ENCODE data around the gene JPH2.

The JPH2 gene

DNA sequence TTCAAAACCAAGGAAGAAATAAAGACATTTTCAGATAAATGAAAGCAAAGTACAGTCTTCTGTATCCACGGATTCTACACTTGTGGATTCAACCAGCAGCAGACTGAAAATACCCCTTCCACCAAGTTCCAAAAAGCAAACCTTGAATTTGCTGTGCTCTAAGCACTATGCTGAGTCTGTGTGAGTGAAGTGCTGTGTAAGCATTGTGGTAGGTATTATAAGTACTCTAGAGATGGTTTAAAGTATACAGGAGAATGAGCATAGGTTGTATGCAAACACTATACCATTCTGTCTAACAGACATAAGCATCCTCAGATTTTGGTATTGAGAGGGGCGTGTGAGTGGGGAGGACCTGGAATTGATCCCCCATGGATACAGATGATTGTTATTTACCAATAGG is 14.0 kb upstream of the JPH2 start:
- Histone ChIP-seq H3K4me1 (ENCODE audit: low read depth, poor library complexity, severe bottlenecking) (peaks cover 48% of the 10 kb centered on the region), H2AFZ (ENCODE audit: low read depth) (no peak overlapping the region), H3K4me2 (no peak overlapping the region; the same call in 1 of the 2 replicates), H3K9ac (no peak overlapping the region), H4K20me1 (ENCODE audit: insufficient read depth) (peaks cover 5% of the 10 kb centered on the region; the same call in 1 of the 2 replicates), H3K27ac (no peak overlapping the region), H3K36me3 (ENCODE audit: insufficient read depth) (peaks cover 5% of the 10 kb centered on the region; the same call in 1 of the 2 replicates), H3K79me2 (ENCODE audit: insufficient read depth, low read depth) (peaks cover 17% of the 10 kb centered on the region), H3K27me3 (ENCODE audit: insufficient read depth, low read depth) (no peaks in the 10 kb centered on the region), H3K4me3 (IDR thresholded peaks at IDR 0.05; ENCODE audit: insufficient read depth, low read depth, low read length) (no peak overlapping the region)
- TF ChIP-seq, protein P1, sequence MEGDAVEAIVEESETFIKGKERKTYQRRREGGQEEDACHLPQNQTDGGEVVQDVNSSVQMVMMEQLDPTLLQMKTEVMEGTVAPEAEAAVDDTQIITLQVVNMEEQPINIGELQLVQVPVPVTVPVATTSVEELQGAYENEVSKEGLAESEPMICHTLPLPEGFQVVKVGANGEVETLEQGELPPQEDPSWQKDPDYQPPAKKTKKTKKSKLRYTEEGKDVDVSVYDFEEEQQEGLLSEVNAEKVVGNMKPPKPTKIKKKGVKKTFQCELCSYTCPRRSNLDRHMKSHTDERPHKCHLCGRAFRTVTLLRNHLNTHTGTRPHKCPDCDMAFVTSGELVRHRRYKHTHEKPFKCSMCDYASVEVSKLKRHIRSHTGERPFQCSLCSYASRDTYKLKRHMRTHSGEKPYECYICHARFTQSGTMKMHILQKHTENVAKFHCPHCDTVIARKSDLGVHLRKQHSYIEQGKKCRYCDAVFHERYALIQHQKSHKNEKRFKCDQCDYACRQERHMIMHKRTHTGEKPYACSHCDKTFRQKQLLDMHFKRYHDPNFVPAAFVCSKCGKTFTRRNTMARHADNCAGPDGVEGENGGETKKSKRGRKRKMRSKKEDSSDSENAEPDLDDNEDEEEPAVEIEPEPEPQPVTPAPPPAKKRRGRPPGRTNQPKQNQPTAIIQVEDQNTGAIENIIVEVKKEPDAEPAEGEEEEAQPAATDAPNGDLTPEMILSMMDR (conservative IDR thresholded peaks at IDR 0.05; ENCODE audit: low read depth, low read length): no peak

DNA sequence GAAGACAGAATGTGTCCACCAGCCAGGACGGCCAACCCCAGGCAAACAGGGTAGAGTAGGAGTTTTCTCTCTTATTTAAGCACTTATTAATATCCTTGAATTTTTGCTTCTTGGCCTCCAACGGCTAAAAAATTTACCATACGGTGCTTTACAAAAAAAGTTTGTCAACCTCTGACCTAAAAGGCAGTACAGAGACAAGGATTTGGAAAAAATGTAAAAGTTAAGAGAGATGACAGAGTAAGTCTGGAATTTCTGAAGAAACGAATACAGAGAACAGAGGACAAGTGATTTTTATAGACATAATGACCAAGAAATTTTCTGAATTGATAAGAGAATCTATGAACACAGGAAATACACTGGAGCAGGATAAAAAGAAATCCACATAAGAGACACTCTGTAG is 13.4 kb upstream of the JPH2 start:
- H3K36me3 ChIP-seq (ENCODE audit: insufficient read depth): peaks cover 5% of the 10 kb centered on the region; the same call in 1 of the 2 replicates
- peaks cover 5% of the 10 kb centered on the region; the same call in 1 of the 2 replicates for H4K20me1 ChIP-seq (ENCODE audit: insufficient read depth)

DNA sequence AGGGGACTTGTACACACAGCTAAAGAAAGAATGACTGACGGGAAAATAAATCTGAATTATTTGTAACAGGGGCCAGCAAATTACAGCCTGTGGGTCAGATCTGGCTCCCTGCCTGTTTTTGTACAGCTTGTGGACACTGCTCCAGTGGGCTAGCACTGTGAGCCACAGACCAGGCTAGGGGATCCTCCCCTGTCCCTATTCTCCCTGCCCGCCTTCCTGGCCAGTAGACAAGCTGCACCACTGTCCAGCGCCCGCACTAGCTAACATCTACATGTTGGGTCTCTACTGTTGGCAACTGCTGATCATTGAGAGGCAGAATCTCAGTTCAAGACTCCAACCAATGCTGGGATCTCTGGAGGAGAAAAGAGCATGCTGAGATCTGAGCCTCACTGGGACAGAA is 12.9 kb upstream of the JPH2 start:
- Histone ChIP-seq H3K79me2 (ENCODE audit: insufficient read depth, low read depth) (peaks cover 8% of the 10 kb centered on the region), H2AFZ (ENCODE audit: low read depth) (no peak overlapping the region), H3K27me3 (ENCODE audit: insufficient read depth, low read depth) (no peaks in the 10 kb centered on the region), H3K4me2 (no peak overlapping the region), H4K20me1 (ENCODE audit: insufficient read depth) (peaks cover 5% of the 10 kb centered on the region; the same call in 1 of the 2 replicates), H3K4me3 (IDR thresholded peaks at IDR 0.05; ENCODE audit: insufficient read depth, low read depth, low read length) (no peak overlapping the region), H3K4me1 (ENCODE audit: low read depth, poor library complexity, severe bottlenecking) (peaks cover 43% of the 10 kb centered on the region), H3K36me3 (ENCODE audit: insufficient read depth) (peaks cover 5% of the 10 kb centered on the region; the same call in 1 of the 2 replicates), H3K9ac (no peak overlapping the region), H3K27ac (no peak overlapping the region)
- TF ChIP-seq, protein P1 (conservative IDR thresholded peaks at IDR 0.05; ENCODE audit: low read depth, low read length): no peak

More for the DNA sequence above, 13.4 kb upstream of the JPH2 start:
- Histone ChIP-seq H3K79me2 (ENCODE audit: insufficient read depth, low read depth) (peaks cover 13% of the 10 kb centered on the region), H3K27me3 (ENCODE audit: insufficient read depth, low read depth) (no peaks in the 10 kb centered on the region), H3K4me2 (no peak overlapping the region), H3K4me1 (ENCODE audit: low read depth, poor library complexity, severe bottlenecking) (peaks cover 48% of the 10 kb centered on the region), H3K9ac (no peak overlapping the region), H3K27ac (no peak overlapping the region), H2AFZ (ENCODE audit: low read depth) (no peak overlapping the region), H3K4me3 (IDR thresholded peaks at IDR 0.05; ENCODE audit: insufficient read depth, low read depth, low read length) (no peak overlapping the region)
- TF ChIP-seq, protein P1 (conservative IDR thresholded peaks at IDR 0.05; ENCODE audit: low read depth, low read length): no peak

DNA sequence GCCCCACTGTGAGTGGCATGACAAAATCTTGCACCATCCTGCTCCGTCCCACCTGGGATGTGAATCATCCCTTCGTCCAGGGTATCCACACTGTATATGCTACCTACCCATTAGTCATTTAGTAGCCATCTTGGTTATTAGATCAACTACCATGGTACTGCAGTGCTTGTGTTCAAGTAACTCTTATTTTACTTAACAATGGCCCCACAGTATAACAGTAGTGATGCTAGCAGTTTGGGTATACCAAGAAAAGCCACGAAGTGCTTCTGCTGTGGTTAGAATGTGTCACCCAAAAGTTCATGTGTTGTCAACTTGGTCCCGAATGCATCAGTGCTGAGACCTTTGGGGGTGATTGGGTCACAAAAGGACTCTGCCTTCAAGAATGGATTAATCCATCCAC is 11.9 kb upstream of the JPH2 start:
- peaks cover 7% of the 10 kb centered on the region for H3K79me2 ChIP-seq (ENCODE audit: insufficient read depth, low read depth)
- no peak overlapping the region for H3K27ac ChIP-seq
- no peaks in the 10 kb centered on the region for H3K27me3 ChIP-seq (ENCODE audit: insufficient read depth, low read depth)
- H3K4me2 ChIP-seq: no peak overlapping the region
- peaks cover 5% of the 10 kb centered on the region; the same call in 1 of the 2 replicates for H4K20me1 ChIP-seq (ENCODE audit: insufficient read depth)
- H3K4me1 ChIP-seq (ENCODE audit: low read depth, poor library complexity, severe bottlenecking): peaks cover 33% of the 10 kb centered on the region
- H2AFZ ChIP-seq (ENCODE audit: low read depth): no peak overlapping the region
- no peak overlapping the region for H3K9ac ChIP-seq
- TF ChIP-seq, protein P1 (conservative IDR thresholded peaks at IDR 0.05; ENCODE audit: low read depth, low read length): no peak
- peaks cover 5% of the 10 kb centered on the region; the same call in 1 of the 2 replicates for H3K36me3 ChIP-seq (ENCODE audit: insufficient read depth)
- no peak overlapping the region for H3K4me3 ChIP-seq (IDR thresholded peaks at IDR 0.05; ENCODE audit: insufficient read depth, low read depth, low read length)
